OCI-LY7 (cell line): Measurements from ENCODE around the gene SEC24D.

ENCODE experiments used
- EZH2phosphoT487 ChIP-seq: fragments of 200-600 bp; sonication (generic); IDR thresholded peaks from 2 replicates; pipeline ENCODE4 v1.6.1; 2018; ENCODE audit warnings: low read depth, borderline replicate concordance, mild to moderate bottlenecking, mixed run types, antibody characterized with exemption, low read length, moderate library complexity, mixed read lengths
- TF ChIP-seq, protein P1 (sequence below): fragments of 200-600 bp; sonication (generic); conservative IDR thresholded peaks from 2 replicates; pipeline ENCODE4 v1.5.1; 2014; ENCODE audit warnings: mild to moderate bottlenecking, antibody characterized with exemption, low read length, moderate library complexity, mixed read lengths

GRCh38 chr4:118816538-118817177 is 19.3 kb downstream of the SEC24D start:
- TF ChIP-seq EZH2phosphoT487: no peak
- TF ChIP-seq, protein P1, sequence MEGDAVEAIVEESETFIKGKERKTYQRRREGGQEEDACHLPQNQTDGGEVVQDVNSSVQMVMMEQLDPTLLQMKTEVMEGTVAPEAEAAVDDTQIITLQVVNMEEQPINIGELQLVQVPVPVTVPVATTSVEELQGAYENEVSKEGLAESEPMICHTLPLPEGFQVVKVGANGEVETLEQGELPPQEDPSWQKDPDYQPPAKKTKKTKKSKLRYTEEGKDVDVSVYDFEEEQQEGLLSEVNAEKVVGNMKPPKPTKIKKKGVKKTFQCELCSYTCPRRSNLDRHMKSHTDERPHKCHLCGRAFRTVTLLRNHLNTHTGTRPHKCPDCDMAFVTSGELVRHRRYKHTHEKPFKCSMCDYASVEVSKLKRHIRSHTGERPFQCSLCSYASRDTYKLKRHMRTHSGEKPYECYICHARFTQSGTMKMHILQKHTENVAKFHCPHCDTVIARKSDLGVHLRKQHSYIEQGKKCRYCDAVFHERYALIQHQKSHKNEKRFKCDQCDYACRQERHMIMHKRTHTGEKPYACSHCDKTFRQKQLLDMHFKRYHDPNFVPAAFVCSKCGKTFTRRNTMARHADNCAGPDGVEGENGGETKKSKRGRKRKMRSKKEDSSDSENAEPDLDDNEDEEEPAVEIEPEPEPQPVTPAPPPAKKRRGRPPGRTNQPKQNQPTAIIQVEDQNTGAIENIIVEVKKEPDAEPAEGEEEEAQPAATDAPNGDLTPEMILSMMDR: no peak
